DMS53 (cell line): ENCODE results near the gene RNASE7.

Source experiments
- DNase-seq: peaks from one replicate; lab custom pipeline; 2025; lab: John Stamatoyannopoulos, UW

The RNASE7 gene

DNA sequence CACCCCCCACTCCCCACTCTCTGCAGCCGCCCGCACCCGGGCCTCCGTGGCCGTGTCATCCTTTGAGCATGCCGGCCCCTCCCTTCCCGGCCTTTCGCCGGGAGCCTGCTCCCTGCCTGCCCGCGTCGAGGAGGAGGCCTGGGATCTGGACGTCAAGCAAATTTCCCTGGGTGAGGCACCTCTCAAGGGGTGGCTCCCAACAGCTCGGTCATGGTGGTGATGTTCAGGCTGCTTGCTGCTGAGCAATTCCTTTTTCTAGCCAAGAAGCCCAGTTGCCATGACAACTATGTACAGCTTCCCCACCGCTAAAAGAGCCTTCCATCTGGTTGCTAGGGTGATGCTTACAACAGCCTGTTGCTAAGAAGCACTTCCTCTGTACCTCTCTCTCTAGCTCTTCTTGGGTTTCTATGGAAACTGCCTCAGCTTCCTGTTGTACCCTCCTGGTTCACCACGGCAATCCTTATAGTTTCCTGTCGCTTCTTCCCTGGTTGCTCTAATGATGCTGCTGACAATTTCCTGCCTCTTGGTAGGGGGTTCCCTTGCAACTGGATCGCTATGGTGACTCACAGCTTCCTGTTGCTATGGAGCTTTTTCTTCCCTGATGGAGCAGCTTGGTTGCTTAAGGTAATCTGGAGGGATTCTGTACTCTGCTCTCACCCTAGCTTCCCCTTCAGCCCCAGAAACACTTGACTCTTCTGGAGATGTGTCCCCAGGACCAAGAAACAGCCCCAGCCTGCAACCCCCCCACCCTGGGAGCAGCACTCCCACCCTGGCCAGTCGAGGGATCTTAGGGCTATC is 45.3 kb downstream of the RNASE7 start:
- peak; percentile 69 for DNase-seq

DNA sequence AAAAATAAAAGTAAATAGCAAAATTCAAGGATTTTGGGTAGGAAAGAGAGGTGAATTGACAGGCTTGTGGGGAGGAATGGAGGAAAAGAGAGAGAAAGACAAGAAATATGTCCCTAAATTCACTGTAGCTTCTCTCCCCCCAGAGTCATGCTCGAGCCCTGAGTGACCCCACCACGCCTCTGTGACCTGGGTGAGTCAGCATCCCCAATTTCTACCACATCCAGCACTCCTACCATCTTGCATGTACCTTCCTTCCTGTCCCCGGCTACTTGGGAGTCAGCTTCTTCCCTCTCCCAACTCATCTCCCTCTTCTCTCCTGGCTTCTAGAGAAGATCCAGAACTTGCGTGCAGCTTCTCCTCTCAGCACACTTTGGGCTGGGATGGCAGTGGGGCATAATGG is 46.5 kb downstream of the RNASE7 start:
- DNase-seq: no peak

DNA sequence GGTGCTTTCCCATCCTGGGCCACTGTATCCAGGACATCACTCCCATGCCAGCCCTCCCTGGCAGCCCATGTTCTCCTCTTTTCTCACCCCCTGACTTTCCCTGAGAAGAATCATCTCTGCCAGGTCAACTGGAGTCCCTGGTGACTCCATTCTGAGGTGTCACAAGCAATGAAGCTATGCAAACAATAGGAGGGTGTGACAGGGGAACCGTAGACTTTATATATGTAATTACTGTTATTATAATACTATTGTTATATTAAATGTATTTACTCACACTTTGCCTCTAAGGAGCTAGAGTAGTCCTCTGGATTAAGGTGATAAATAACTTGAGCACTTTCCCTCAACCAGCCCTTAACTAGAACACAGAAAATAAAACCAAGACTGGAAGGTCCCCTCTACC is 47.1 kb downstream of the RNASE7 start:
- DNase-seq: no peak

DNA sequence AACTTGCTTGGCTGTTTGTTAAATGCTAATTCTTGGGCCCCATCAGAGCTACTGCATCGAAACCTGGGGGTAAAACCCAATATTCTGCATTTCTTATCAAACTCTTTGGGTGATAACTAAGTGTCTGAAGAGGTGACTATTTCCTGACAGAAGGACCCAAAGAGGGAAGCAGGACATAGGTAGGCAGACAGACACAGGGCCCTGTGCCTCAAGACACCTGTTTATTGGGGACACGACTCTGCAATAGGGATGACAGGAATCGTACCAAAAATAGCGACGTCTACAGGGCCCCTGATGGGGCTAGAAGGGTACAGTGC is 47.7 kb downstream of the RNASE7 start:
- no peak for DNase-seq

DNA sequence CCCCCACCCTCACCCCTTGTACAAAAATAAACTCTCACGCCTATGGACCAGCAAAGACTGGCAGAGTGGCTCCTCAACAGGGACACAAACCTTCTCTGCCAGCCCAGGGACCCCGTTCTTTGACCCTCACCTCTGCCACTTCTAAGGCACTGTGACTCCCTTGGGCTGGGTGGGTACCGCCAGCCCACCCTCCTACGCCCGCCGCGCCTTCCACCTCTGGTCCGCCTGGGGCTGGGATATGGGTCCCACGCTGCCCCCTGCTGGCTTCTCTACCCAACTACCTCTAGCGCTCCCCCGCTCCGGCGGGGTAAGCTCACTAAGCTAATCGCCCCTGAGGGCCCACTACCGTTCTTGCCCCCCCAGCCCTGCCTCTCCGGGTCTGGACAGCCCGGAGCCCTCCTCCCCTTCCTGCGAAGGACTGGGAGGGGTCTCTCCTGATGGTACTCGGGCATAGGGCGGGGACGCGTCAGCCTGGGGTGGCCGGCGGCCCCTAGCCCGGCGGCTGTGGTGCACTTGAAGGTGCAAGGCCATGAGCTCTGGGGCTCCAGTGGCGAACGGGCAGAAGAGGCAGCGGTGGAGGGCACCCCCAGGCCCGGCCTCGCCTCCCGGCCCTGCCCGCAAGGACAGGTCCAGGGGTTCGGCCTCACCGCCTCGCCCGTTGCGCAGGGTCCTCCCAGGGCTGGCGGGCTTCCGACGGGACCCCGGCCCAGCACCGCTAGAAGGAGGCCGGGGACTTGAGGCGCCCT is 48.2 kb downstream of the RNASE7 start:
- no peak for DNase-seq

DNA sequence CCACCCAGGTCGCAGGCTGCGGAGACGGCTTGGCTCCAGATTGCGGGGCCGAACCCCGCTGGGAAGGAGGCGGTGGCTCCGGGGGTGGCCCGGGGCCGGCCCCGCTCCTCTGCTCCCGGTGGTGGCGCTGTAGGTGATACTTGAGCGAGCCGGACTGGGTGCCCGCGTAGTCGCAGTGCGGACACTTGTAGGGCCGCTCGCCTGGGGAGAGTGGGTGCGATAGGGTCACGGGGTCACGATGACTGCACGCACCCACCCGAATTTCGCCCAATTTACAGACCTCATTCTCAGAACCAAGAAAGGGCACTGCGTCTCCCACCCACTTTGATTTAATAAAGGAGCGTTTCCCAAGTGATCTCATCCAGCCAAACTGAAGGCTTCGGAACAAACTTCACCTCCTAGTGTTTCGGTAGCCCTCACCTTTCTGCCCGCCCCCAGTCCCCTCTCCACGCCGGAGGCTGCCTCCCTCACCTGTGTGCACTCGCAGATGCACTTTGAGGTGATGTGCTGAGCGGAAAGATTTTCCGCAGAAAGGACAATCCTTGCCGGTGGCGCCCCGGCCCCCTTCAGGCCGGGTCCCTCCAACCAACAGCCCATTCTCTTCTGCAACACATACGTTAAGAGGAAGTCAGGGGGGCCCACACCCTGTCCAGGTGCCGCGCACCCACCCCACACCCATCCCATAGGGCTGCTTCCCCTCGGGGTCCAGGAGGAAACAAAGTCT is 48.9 kb downstream of the RNASE7 start:
- no peak for DNase-seq

DNA sequence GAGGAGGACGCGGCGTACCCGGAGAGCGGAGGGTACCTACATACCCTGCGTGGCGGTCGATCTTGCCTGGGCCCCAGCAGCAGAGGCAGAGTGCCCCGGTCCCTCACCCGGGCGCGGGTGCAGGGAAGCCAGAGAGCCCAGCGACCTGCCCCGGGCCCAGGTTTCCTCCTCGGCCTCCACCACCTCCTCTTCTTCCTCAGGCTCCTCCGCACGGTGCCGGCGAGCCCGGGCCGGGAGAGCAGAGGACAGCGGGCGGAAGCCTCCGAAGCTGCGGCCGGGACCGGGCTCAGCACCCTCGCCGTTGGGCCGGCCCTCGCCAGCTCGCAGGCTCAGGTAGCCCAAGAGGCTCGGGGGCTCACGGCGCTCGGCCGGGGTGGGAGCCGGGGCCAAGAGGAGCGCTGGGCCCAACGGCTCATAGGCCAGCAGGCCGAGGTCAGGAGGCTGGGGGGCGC is 49.7 kb downstream of the RNASE7 start:
- no peak for DNase-seq

DNA sequence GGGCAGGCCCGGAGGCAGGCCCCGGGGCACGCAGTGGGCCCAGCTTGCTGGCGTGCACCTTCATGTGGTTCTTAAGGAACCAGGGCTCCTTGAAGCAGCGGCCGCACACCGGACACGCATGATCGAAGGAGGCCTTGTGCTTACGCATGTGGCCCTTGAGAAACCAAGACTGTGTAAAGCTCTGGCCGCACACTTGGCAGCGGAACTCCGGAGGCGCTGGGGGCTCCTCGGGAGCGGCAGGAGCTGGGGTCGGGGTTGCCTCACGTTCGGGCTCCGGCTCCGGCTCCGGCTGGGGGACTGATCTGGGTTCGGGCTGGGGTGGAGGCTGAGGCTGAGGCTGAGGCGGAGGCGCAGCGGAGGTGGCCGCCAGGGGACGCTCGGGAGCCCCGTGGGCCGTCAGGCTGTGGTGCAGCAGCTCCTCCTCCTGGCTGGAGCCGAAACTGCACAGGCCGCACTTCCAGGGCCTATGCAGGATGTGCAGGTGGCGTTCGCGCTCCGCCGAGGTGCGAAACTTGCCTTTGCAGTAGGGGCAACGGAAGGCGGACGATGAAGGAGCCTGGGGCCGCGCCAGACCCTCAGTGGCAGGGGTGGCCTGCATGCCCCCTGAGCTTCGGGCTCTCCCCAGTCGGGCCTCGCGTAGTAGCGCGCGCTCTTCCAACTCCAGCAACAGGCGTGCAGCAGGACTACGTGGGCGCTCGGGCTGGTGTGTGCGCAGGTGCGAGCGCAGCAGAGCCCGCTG is 50.3 kb downstream of the RNASE7 start:
- peak; percentile 82 for DNase-seq

DNA sequence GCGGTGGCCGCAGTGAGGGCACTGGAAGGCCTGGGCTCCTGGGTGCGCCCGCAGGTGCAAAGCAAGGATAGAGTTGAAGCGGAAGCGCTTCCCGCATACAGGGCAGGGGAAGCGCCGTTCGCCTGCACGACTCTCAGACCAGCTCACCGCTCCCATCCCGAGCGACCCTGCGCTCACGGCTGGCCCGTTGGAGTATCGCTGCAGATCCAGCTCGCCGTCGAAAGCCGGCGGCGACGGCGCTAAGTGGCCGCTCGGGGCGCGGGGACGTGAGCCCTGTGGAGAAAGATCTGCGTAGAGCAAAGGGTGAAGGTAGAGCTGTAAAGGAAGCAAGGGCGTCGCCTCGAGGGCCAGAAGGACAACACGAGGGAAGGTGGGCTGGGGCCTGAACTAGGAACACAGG is 50.9 kb downstream of the RNASE7 start:
- no peak for DNase-seq
